T-helper 2 cell treated with Interferon-gamma antibody and Interleukin-4, amounts not matched to agents 100 ng/mL and 5 ng/mL, for 36 hours (primary cell): Measurements from ENCODE around the gene FAM180B. TPM values are rescaled to one million over a fixed set of nuclear protein-coding genes. Genes with fewer than 3 reads are reported as not detected.
"Not testable (repeated sequence)": the region's sequence is repeated elsewhere in the genome, so short reads cannot be mapped to it uniquely, and the experiment has no call there.

ENCODE experiments used
- intact Hi-C: fragments of 100-400 bp; cut with micrococcal nuclease; formaldehyde crosslinking; loops from one replicate; pipeline ENCODE4 v1.15.1; 2023
- total RNA-seq: library from RNA; stranded (reverse); gene quantifications from 2 replicates; pipeline ENCODE4 v1.2.3, GENCODE V29; 2022

FAM180B gene
- total RNA-seq: 0.18 and 0.20 TPM in 2 replicates

- intact Hi-C loops: no loop called here
Observed at GRCh38 chr11:47586098-47586855, at the start of gene FAM180B. Gene FAM180B, plus strand, starts transcription at chr11:47586678. Its CDS starts 91 bp downstream, at chr11:47586769.

GRCh38 chr11:47536915-47537314, 49.6 kb upstream of the FAM180B start:
- intact Hi-C loops: no loop called here

- intact Hi-C loops: no loop called here
Observed at GRCh38 chr11:47538741-47539565, 47.5 kb upstream of the FAM180B start.

GRCh38 chr11:47539681-47540039, 46.8 kb upstream of the FAM180B start:
- intact Hi-C loops: no loop called here

- intact Hi-C loops: no loop called here
Observed at GRCh38 chr11:47541070-47541469, 45.4 kb upstream of the FAM180B start.

- intact Hi-C loops: no loop called here
Observed at GRCh38 chr11:47545298-47545697, 41.2 kb upstream of the FAM180B start.

- intact Hi-C loops: not testable (repeated sequence)
Observed at GRCh38 chr11:47546274-47546673, 40.2 kb upstream of the FAM180B start.

- intact Hi-C loops: loop anchor here (5.0 kb wide), 1 partner anchor 143 kb away; the partner anchor contains the start of gene SLC39A13
Observed at GRCh38 chr11:47550288-47551047, 36.0 kb upstream of the FAM180B start.

- intact Hi-C loops: loop anchor here (5.0 kb wide), 1 partner anchor 144 kb away; the partner anchor contains the start of gene SLC39A13
Observed at GRCh38 chr11:47551086-47551485, 35.4 kb upstream of the FAM180B start.

- intact Hi-C loops: loop anchor here (1.0 to 5.0 kb wide), 4 partner anchors 41 to 337 kb away; partner anchors contain the start of genes DDB2, MTCH2 and SLC39A13
Observed at GRCh38 chr11:47552056-47552565, 34.4 kb upstream of the FAM180B start.

GRCh38 chr11:47552566-47553405, 33.7 kb upstream of the FAM180B start, which contains the start of gene CELF1:
Gene CELF1, minus strand, starts transcription at chr11:47553132. Its CDS starts 53,609 bp downstream, at chr11:47499523.
- intact Hi-C loops: loop anchor here (1.0 to 5.0 kb wide), 10 partner anchors 13 to 338 kb away; partner anchors contain the start of genes AGBL2, DDB2, FNBP4 and MTCH2

GRCh38 chr11:47553406-47553743, 33.1 kb upstream of the FAM180B start:
- intact Hi-C loops: loop anchor here (1.0 to 5.0 kb wide), 9 partner anchors 12 to 339 kb away; partner anchors contain the start of genes AGBL2, DDB2, FNBP4 and NDUFS3

GRCh38 chr11:47557004-47557403, 29.5 kb upstream of the FAM180B start:
- intact Hi-C loops: not testable (repeated sequence)

GRCh38 chr11:47558695-47559094, 27.8 kb upstream of the FAM180B start:
- intact Hi-C loops: no loop called here

- intact Hi-C loops: no loop called here
Observed at GRCh38 chr11:47560426-47560825, 26.1 kb upstream of the FAM180B start.

- intact Hi-C loops: not testable (repeated sequence)
Observed at GRCh38 chr11:47562393-47562792, 24.1 kb upstream of the FAM180B start.

GRCh38 chr11:47564366-47564765, 22.1 kb upstream of the FAM180B start:
- intact Hi-C loops: not testable (repeated sequence)

GRCh38 chr11:47564933-47565339, 21.5 kb upstream of the FAM180B start:
- intact Hi-C loops: loop anchor here (1.0 kb wide), 1 partner anchor 12 kb away; the partner anchor contains the start of gene CELF1

GRCh38 chr11:47565340-47566148, 20.9 kb upstream of the FAM180B start, which contains the start of gene PTPMT1:
Gene PTPMT1, plus strand, starts transcription at chr11:47565599. Its CDS starts 24 bp downstream, at chr11:47565623.
- intact Hi-C loops: loop anchor here (1.0 kb wide), 2 partner anchors 12 to 13 kb away; partner anchors contain the start of genes CELF1 and KBTBD4
